NT2/D1 (cell line): Measurements from ENCODE around the gene TMPRSS12.

ENCODE experiments used
- SUZ12 ChIP-seq: IDR thresholded peaks from 2 replicates; pipeline ENCODE4 v1.6.1; 2011; ENCODE audit not compliant: insufficient read length, insufficient read depth; ENCODE audit errors: extremely low read depth
- YY1 ChIP-seq: IDR thresholded peaks from 2 replicates; pipeline ENCODE4 v1.6.1; 2011; ENCODE audit not compliant: insufficient read length, insufficient read depth
- ZNF274 ChIP-seq: IDR thresholded peaks from 2 replicates; pipeline ENCODE4 v1.6.1; 2011; ENCODE audit warnings: mild to moderate bottlenecking, low read depth, low read length

DNA sequence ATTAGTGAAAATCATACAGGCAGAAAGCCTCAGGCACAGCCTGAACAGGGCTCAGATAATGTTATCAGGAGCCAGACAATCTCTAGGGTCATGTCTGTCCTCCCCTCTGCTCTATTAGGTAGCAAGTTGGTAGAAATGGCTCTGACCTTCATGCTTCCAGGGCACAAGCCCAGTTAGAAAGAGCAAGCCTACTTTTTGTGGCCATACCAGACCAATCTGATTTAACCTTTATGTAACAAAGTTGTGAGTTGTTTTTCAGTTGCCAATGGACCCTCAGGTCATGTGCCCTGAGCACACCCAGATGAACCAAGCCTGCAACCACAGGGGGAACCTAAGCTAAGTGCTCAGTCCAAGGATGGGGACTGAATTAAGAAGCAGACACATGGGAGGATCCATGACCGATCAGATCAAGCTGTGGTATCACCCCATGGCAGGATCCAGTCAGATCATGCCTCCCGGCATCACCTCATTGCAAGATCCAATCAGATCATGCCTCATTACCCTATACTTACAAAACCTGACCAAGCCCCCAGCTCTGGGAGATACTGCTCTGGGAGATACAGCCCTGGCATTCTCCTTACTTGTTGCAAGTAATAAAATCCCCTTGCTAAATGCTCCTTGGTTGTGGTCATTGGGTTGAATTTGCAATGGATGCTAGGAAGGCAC is 90.9 kb downstream of the TMPRSS12 start:
- TF ChIP-seq SUZ12 (no peak), ZNF274 (no peak), YY1 (no peak)
